ENCODE measurements around the gene LDB1.

The LDB1 gene

DNA sequence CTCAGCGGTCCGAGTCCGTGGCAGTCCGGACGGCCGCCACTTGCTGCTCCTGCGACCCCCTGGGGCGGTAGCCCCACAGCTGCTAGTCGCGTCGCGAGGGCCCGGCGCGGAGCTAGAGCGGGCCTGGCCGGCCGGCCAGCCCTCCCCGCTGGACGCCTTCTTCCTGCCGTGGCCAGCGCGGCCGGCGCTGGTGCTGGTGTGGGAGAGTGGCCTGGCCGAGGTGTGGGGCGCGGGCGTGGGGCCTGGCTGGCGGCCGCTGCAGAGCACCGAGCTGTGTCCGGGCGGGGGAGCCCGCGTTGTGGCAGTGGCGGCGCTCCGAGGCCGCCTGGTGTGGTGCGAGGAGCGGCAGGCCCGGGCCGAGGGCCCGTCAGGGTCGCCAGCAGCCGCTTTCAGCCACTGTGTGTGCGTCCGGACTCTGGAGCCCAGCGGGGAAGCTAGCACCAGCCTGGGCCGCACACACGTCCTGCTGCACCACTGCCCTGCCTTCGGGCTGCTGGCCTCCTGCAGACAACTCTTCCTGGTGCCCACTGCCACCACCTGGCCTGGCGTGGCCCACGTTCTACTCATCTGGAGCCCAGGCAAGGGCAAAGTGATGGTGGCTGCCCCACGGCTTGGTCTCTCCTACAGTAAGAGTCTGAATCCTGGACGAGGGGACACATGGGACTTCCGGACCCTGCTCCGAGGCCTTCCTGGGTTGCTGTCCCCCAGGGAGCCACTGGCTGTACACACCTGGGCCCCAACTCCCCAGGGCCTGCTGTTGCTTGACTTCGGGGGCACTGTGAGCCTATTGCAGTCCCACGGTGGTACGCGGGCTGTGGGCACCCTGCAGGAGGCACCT, 54.4 kb downstream of the LDB1 start:
- in situ Hi-C loops (cut with MboI; ENCODE audit: low sequenced_read_pairs), result no loop called here

DNA sequence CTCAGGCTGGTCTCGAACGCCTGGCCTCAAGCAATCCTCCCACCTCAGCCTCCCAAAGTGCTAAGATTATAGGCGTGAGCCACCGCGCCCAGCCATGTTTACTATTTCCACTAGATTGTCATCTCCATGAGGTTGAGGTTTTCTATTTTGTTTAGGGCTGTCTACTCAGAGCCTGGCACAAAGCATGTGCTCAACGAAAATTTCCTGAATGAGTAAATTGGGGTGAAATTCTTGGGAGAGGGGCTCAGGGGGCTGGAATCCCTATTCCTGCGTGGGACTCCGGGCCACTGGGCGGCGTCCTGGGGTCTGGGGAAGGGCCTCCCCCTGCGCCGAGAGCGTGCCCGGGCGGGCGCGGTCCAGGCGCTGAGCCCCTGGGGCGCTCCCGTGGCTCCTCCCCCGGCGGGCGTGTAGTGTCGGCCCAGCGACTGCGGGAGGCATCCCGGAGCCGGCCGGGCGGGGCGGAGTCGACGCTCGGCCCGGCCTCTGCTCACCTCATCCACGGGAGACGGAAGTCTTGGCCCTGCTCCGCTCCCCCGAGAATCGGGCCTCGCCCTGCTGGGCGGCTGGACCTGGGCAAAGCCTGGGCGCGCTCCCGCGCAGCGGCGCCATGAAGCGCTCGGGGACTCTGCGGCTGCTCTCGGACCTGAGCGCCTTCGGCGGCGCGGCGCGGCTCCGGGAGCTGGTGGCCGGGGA, 55.2 kb downstream of the LDB1 start, which contains the start of gene HPS6:
Gene HPS6, plus strand, starts transcription at position 482 of the 693 bp plus-strand sequence. Its CDS starts 126 bp downstream, at position 608.
- in situ Hi-C loops (cut with MboI; ENCODE audit: low sequenced_read_pairs), result no loop called here

DNA sequence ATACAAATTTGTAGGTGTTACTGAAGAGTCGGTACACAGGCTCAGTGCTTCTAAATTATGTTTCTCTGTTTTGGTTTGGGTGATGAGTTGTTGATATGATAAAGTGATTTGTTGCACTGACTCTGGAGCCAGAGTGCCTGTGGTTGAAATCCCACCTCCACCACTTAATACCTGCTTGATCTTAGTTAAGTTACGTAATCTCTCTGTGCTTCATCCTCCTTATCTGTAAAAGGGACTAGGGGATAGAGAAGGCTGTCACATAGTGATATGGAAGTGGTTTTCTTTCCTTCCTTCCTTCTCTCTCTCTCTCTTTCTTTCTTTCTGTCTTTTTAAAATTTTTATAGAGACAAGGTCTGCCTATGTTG, 55.7 kb downstream of the LDB1 start:
- in situ Hi-C loops (cut with MboI; ENCODE audit: low sequenced_read_pairs), result no loop called here

DNA sequence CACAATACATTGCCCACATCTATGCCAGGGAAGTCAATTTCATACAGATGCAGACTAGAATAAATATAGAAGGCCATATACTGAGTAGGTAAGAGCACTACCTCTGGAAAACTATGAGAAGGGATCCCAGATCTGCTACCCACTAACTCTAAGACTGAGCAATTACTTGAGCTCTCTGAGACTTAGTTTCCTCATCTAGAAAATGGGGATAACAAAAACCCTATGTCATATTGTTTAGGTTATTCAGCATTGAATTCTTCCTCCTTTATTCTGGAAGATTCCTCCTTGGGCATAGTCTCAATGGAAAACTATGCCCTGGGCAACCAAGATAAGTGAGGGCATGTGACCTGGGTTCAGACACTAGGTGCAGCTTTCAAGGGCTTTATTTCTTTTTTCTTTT, 60.2 kb downstream of the LDB1 start:
- in situ Hi-C loops (cut with MboI; ENCODE audit: low sequenced_read_pairs), result no loop called here

All from HL-60/S4 (cell line).